Gastroesophageal sphincter (tissue), 4 donors: ENCODE results near the gene ATAD3A. TPM values are rescaled to one million over a fixed set of nuclear protein-coding genes. Genes with fewer than 3 reads are reported as not detected.

Experiments
- ATAC-seq: fragments of 150-250 bp; one replicate; pipeline ENCODE4 v1.9.1; 2016; ENCODE audit warnings: mild to moderate bottlenecking, moderate library complexity
- H3K27ac ChIP-seq, 4 donors: fragments of 200-600 bp; sonication (generic) in 3 of 4; 1 replicate in 3 of 4; 2 replicates in 1 of 4; pipeline ENCODE4 v1.5.1; 2016 to 2019
- H3K27me3 ChIP-seq: fragments of 200-600 bp; sonication (generic); one replicate; pipeline ENCODE4 v1.5.1; 2019
- H3K36me3 ChIP-seq, 2 donors: fragments of 200-600 bp; sonication (generic); one replicate each; pipeline ENCODE4 v1.5.1; 2019; ENCODE audit warnings: control low read depth in 1 of 2
- H3K4me1 ChIP-seq, 3 donors: fragments of 200-600 bp; sonication (generic); 1 replicate in 2 of 3; 2 replicates in 1 of 3; pipeline ENCODE4 v1.5.1; 2016 to 2019; ENCODE audit warnings: control low read depth in 2 of 3
- H3K4me3 ChIP-seq, 2 donors: fragments of 200-600 bp; sonication (generic); one replicate each; pipeline ENCODE4 v1.5.1; 2019; ENCODE audit warnings: mild to moderate bottlenecking in 1 of 2, moderate library complexity in 1 of 2
- H3K9me3 ChIP-seq, 3 donors: fragments of 200-600 bp; sonication (generic); one replicate each; pipeline ENCODE4 v1.5.1; 2017 to 2019; ENCODE audit warnings: control low read depth in 2 of 3
- EP300 ChIP-seq: sonication (generic); formaldehyde crosslinking; IDR thresholded peaks from one replicate; pipeline ENCODE4 v1.6.1; 2017; ENCODE audit warnings: antibody characterized with exemption, mild to moderate bottlenecking
- POLR2A ChIP-seq, 2 donors: fragments of 450-650 bp; IDR thresholded peaks; one replicate each; pipeline ENCODE4 v1.6.1; 2017; ENCODE audit warnings: antibody characterized with exemption in 2 of 2, mild to moderate bottlenecking in 2 of 2, moderate library complexity in 1 of 2
- POLR2AphosphoS5 ChIP-seq: sonication (generic); formaldehyde crosslinking; IDR thresholded peaks from one replicate; pipeline ENCODE4 v1.6.1; 2017; ENCODE audit warnings: antibody characterized with exemption
- WGBS, 2 donors: methylation state at CpG; one replicate each; pipeline ENCODE4 v1.1.5; 2018; ENCODE audit warnings: low coverage in 1 of 2; 5-methylcytosine and 5-hydroxymethylcytosine counted together
- total RNA-seq, 4 donors: library from RNA; depleted of rRNA; stranded (reverse); fragments of >200 nt; gene quantifications; one replicate each; pipeline ENCODE4 v1.1.0, GENCODE V29; 2016
- TF ChIP-seq, protein P1 (sequence below), 4 experiments: fragments of 200-600 bp in 2 of 4; fragments of 450-650 bp in 2 of 4; sonication (generic) in 1 of 4; IDR thresholded peaks; one replicate each; pipeline ENCODE4 v1.5.1; 2017 to 2019; ENCODE audit warnings: antibody characterized with exemption in 4 of 4, mild to moderate bottlenecking in 2 of 4, moderate library complexity in 2 of 4

The ATAD3A gene
- total RNA-seq, 4 donors from 2014 or later, result 14.9 to 32.9 (median 19.1) TPM

- ATAC-seq, result no peak
These were observed 66.5 kb downstream of the ATAD3A start for GRCh38 chr1:1578371-1578940.

DNA sequence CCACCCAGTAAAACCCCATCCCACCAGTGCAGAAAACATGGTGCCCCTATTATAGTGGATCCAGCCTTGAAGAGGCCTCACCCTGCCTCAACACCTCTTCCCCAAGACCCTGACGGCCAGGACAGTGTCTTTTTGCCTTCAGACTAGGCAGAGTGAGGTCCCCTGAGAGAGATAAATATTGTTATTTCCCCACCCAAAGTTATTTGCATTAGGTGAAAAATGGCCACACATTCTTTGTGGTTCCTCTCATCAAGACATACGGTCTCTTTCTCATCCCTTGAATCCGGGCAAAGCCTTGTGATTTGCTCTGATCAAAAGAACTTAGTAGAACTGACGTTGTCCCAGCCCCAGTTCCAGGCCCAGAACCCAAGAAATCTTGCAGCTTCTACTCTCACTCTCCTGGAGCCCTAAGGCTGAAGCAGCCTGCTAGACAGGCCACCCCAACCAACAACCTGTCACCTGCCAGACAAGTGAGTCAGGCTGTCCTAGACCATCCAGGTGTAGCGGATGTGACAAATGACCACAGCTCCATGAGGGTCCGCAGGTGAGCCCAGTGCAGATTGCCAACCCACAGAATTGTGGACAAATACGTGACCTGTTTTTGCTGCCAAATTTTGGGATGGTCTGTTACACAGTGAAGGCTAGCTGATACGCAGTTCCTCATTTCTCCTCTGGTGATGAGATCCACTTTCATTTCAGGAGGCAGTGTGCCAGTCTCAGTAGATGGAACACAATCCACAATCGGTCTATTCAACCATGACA is 70.8 kb downstream of the ATAD3A start:
- H3K27ac ChIP-seq, result no peak overlapping the region
- H3K4me1 ChIP-seq, result no peaks in the 10 kb centered on the region
- no peak for TF ChIP-seq EP300
- TF ChIP-seq, protein P1, sequence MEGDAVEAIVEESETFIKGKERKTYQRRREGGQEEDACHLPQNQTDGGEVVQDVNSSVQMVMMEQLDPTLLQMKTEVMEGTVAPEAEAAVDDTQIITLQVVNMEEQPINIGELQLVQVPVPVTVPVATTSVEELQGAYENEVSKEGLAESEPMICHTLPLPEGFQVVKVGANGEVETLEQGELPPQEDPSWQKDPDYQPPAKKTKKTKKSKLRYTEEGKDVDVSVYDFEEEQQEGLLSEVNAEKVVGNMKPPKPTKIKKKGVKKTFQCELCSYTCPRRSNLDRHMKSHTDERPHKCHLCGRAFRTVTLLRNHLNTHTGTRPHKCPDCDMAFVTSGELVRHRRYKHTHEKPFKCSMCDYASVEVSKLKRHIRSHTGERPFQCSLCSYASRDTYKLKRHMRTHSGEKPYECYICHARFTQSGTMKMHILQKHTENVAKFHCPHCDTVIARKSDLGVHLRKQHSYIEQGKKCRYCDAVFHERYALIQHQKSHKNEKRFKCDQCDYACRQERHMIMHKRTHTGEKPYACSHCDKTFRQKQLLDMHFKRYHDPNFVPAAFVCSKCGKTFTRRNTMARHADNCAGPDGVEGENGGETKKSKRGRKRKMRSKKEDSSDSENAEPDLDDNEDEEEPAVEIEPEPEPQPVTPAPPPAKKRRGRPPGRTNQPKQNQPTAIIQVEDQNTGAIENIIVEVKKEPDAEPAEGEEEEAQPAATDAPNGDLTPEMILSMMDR (IDR thresholded peaks at IDR 0.05), result no peak
- no peak for ATAC-seq
- H3K4me3 ChIP-seq, result no peak overlapping the region
- H3K36me3 ChIP-seq, result no peaks in the 10 kb centered on the region
- peaks cover 58% of the 10 kb centered on the region for H3K27me3 ChIP-seq
- 67 to 69% methylated on average over 1 to 4 of the region's 9 CpGs for WGBS, 2 donors
- H3K9me3 ChIP-seq, result no peaks in the 10 kb centered on the region

More at GRCh38 chr1:1578371-1578940, 66.5 kb downstream of the ATAD3A start:
- TF ChIP-seq, protein P1 (IDR thresholded peaks at IDR 0.05), result no peak
- TF ChIP-seq EP300, result no peak
- no peak for TF ChIP-seq POLR2A (IDR thresholded peaks at IDR 0.05)
- TF ChIP-seq POLR2AphosphoS5, result no peak
- no peak overlapping the region for H3K27ac ChIP-seq
- no peaks in the 10 kb centered on the region for H3K9me3 ChIP-seq
- no peaks in the 10 kb centered on the region for H3K36me3 ChIP-seq
- WGBS, 2 donors, result 64 to 92% methylated on average over 2 to 3 of the region's 13 CpGs
- no peak overlapping the region for H3K4me3 ChIP-seq
- peaks cover 0 to 15% (median 8%) of the 10 kb centered on the region in 3 donors for H3K4me1 ChIP-seq
- H3K27me3 ChIP-seq, result peaks cover 18% of the 10 kb centered on the region

GRCh38 chr1:1583347-1584010 is 71.5 kb downstream of the ATAD3A start:
- TF ChIP-seq EP300 (no peak), POLR2AphosphoS5 (no peak), POLR2A (IDR thresholded peaks at IDR 0.05) (no peak)
- TF ChIP-seq, protein P1 (IDR thresholded peaks at IDR 0.05), result no peak
- Histone ChIP-seq H3K4me3 (no peak overlapping the region), H3K36me3 (no peaks in the 10 kb centered on the region), H3K4me1 (no peaks in the 10 kb centered on the region), H3K9me3 (no peaks in the 10 kb centered on the region), H3K27ac (no peak overlapping the region), H3K27me3 (peaks cover 66% of the 10 kb centered on the region)
- WGBS, 2 donors, result 82 to 84% methylated on average over 3 to 6 of the region's 23 CpGs
- ATAC-seq, result no peak

Other genes starting within 250 kb of the ATAD3A start
- 10 to 100 TPM; 28.1 to 47.0 (median 37.9) TPM for gene UBE2J2, start 238.3 kb upstream of the ATAD3A start, total RNA-seq
- 1 to 10 TPM in 3 of 4 donors, under 1 TPM in 1; 0.94 to 7.9 (median 2.4) TPM for gene SCNN1D, start 231.7 kb upstream of the ATAD3A start, total RNA-seq
- 10 to 100 TPM; 35.6 to 74.7 (median 50.2) TPM for gene ACAP3, start 204.2 kb upstream of the ATAD3A start, total RNA-seq
- gene PUSL1, start 203.6 kb upstream of the ATAD3A start, total RNA-seq, result 10 to 100 TPM; 12.5 to 24.2 (median 19.4) TPM
- 100 to 1,000 TPM in 1 of 4 donors, 10 to 100 TPM in 3; 62.0 to 119 (median 96.4) TPM for gene INTS11, start 187.5 kb upstream of the ATAD3A start, total RNA-seq
- gene CPTP, start 187.4 kb upstream of the ATAD3A start, total RNA-seq, result 10 to 100 TPM; 10.4 to 42.7 (median 30.1) TPM
- under 1 TPM in 3 of 4 donors, not detected in 1; 0.12 to 0.54 (median 0.40) TPM for gene TAS1R3, start 180.9 kb upstream of the ATAD3A start, total RNA-seq
- gene DVL1, start 162.7 kb upstream of the ATAD3A start, total RNA-seq, result 100 to 1,000 TPM in 1 of 4 donors, 10 to 100 TPM in 3; 84.4 to 174 (median 88.9) TPM
- gene MXRA8, start 153.6 kb upstream of the ATAD3A start, total RNA-seq, result 100 to 1,000 TPM in 1 of 4 donors, 10 to 100 TPM in 3; 69.8 to 105 (median 85.4) TPM
- 100 to 1,000 TPM; 103 to 138 (median 108) TPM for gene AURKAIP1, start 137.0 kb upstream of the ATAD3A start, total RNA-seq
- gene CCNL2, start 112.8 kb upstream of the ATAD3A start, total RNA-seq, result 100 to 1,000 TPM in 2 of 4 donors, 10 to 100 TPM in 2; 31.6 to 248 (median 127) TPM
- 100 to 1,000 TPM; 121 to 215 (median 159) TPM for gene MRPL20, start 104.9 kb upstream of the ATAD3A start, total RNA-seq
- 10 to 100 TPM in 2 of 4 donors, 1 to 10 TPM in 2; 8.7 to 16.9 (median 10.3) TPM for gene ANKRD65, start 90.9 kb upstream of the ATAD3A start, total RNA-seq
- 100 to 1,000 TPM in 2 of 4 donors, 10 to 100 TPM in 2; 59.8 to 137 (median 96.4) TPM for gene VWA1, start 76.5 kb upstream of the ATAD3A start, total RNA-seq
- gene ATAD3C, start 62.5 kb upstream of the ATAD3A start, total RNA-seq, result 1 to 10 TPM in 1 of 4 donors, under 1 TPM in 2, not detected in 1; 0.47 to 1.1 (median 0.94) TPM
- 10 to 100 TPM in 2 of 4 donors, 1 to 10 TPM in 2; 4.1 to 17.9 (median 12.1) TPM for gene ATAD3B, start 40.4 kb upstream of the ATAD3A start, total RNA-seq
- gene TMEM240, start 28.5 kb downstream of the ATAD3A start, total RNA-seq, result 10 to 100 TPM; 12.0 to 18.1 (median 14.4) TPM
- gene SSU72, start 62.7 kb downstream of the ATAD3A start, total RNA-seq, result 100 to 1,000 TPM in 2 of 4 donors, 10 to 100 TPM in 2; 90.5 to 109 (median 98.9) TPM
- under 1 TPM in 2 of 4 donors, not detected in 2; 0.54 TPM for gene FNDC10, start 88.0 kb downstream of the ATAD3A start, total RNA-seq
- gene MIB2, start 103.3 kb downstream of the ATAD3A start, total RNA-seq, result 10 to 100 TPM; 51.4 to 85.3 (median 69.3) TPM
- gene MMP23B, start 120.0 kb downstream of the ATAD3A start, total RNA-seq, result 10 to 100 TPM in 2 of 4 donors, 1 to 10 TPM in 2; 5.5 to 27.2 (median 9.4) TPM
- gene CDK11B, start 146.8 kb downstream of the ATAD3A start, total RNA-seq, result 10 to 100 TPM; 19.2 to 59.3 (median 25.4) TPM
- 10 to 100 TPM; 18.7 to 56.9 (median 37.9) TPM for gene SLC35E2B, start 180.6 kb downstream of the ATAD3A start, total RNA-seq
- gene CDK11A, start 212.2 kb downstream of the ATAD3A start, total RNA-seq, result 10 to 100 TPM; 10.8 to 53.4 (median 23.8) TPM